G401 (cell line): ENCODE data around the gene TSTD2. TPM values are rescaled to one million over a fixed set of nuclear protein-coding genes. Genes with fewer than 3 reads are reported as not detected.
"Not testable (repeated sequence)": the region's sequence is repeated elsewhere in the genome, so short reads cannot be mapped to it uniquely, and the experiment has no call there.

Source experiments
- DNase-seq: peaks from one replicate; pipeline ENCODE4 v3.0.0-alpha.2; 2015; ENCODE audit warnings: low spot score
- in situ Hi-C: cut with HindIII; loops from 2 replicates; pipeline ENCODE4 v1.10.0; 2016; ENCODE audit warnings: low sequenced_read_pairs, mixed read lengths
- total RNA-seq: library from RNA; depleted of rRNA; stranded (reverse); fragments of >200 nt; shearing (Covaris generic); gene quantifications from 2 replicates; pipeline ENCODE4 v1.2.3, GENCODE V29; 2014

The TSTD2 gene
- total RNA-seq, 1 experiment from 2014 or later = 11.0 TPM

- in situ Hi-C loops = no loop called here
- peak; percentile 89 for DNase-seq
Observed at GRCh38 chr9:97598461-97599288, 34.5 kb downstream of the TSTD2 start.

GRCh38 chr9:97596906-97597305, 36.3 kb downstream of the TSTD2 start:
- in situ Hi-C loops = no loop called here
- peak; percentile 97 for DNase-seq

GRCh38 chr9:97594381-97594921, 38.7 kb downstream of the TSTD2 start:
- in situ Hi-C loops = no loop called here
- DNase-seq = peak; percentile 98

- in situ Hi-C loops = no loop called here
- DNase-seq = no peak
Observed at GRCh38 chr9:97593960-97594359, 39.2 kb downstream of the TSTD2 start.

GRCh38 chr9:97592126-97592525, 41.0 kb downstream of the TSTD2 start:
- in situ Hi-C loops = no loop called here

GRCh38 chr9:97591535-97591934, 41.6 kb downstream of the TSTD2 start:
- in situ Hi-C loops = no loop called here
- DNase-seq = no peak

More at GRCh38 chr9:97592126-97592525, 41.0 kb downstream of the TSTD2 start:
- DNase-seq = no peak

- in situ Hi-C loops = not testable (repeated sequence)
Observed at GRCh38 chr9:97586909-97587308, 46.3 kb downstream of the TSTD2 start.

GRCh38 chr9:97584778-97585177, 48.4 kb downstream of the TSTD2 start:
- DNase-seq, in situ Hi-C loops: not testable (repeated sequence)

More at GRCh38 chr9:97586909-97587308, 46.3 kb downstream of the TSTD2 start:
- DNase-seq = not testable (repeated sequence)

GRCh38 chr9:97581590-97581989, 51.6 kb downstream of the TSTD2 start:
- DNase-seq, in situ Hi-C loops: not testable (repeated sequence)

GRCh38 chr9:97579914-97580313, 53.3 kb downstream of the TSTD2 start:
- in situ Hi-C loops = no loop called here
- DNase-seq = no peak

GRCh38 chr9:97578846-97579245, 54.3 kb downstream of the TSTD2 start:
- DNase-seq = peak; percentile 82
- in situ Hi-C loops = no loop called here

GRCh38 chr9:97577051-97577450, 56.1 kb downstream of the TSTD2 start:
- no peak for DNase-seq
- in situ Hi-C loops = no loop called here

- no peak for DNase-seq
- in situ Hi-C loops = no loop called here
Observed at GRCh38 chr9:97575673-97576200, 57.4 kb downstream of the TSTD2 start.

GRCh38 chr9:97574921-97575672, 58.1 kb downstream of the TSTD2 start:
- DNase-seq, in situ Hi-C loops: not testable (repeated sequence)

GRCh38 chr9:97574101-97574571, 59.0 kb downstream of the TSTD2 start:
- DNase-seq, in situ Hi-C loops: not testable (repeated sequence)

- in situ Hi-C loops = no loop called here
- DNase-seq = no peak
Observed at GRCh38 chr9:97573482-97574073, 59.6 kb downstream of the TSTD2 start.

GRCh38 chr9:97572892-97573365, 60.2 kb downstream of the TSTD2 start:
- no peak for DNase-seq
- in situ Hi-C loops = no loop called here

GRCh38 chr9:97572196-97572891, 60.8 kb downstream of the TSTD2 start:
- DNase-seq = no peak
- in situ Hi-C loops = no loop called here
